GM11168 (cell line): Measurements from ENCODE around the gene ZNF214.
"Not testable (repeated sequence)": the region's sequence is repeated elsewhere in the genome, so short reads cannot be mapped to it uniquely, and the experiment has no call there.

Experiments
- in situ Hi-C: fragments of 300-500 bp; cut with MboI; formaldehyde crosslinking; loops from one replicate; pipeline ENCODE4 v1.12.0; 2022; ENCODE audit warnings: low sequenced_read_pairs; ENCODE audit not compliant: unreplicated experiment

ZNF214 gene

DNA sequence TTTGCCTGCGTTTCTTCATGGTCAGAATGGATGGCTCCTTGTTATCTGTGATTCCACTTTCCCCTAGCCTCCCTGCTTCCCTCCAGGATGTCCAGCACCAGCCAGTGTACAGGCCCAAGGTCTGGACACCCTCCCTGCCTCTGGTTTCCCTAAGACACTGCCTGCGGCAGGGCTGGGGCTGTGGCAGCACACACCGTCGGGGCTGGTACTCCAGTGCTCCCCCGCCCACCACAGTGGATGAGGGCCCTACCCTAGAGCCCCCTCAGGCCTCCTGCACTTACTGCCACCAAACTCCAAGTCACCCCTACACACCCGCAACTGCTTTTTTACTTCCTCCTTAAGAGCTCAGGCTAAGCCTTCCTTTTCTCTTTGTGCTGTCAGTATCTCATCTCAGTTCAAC lies 28.9 kb downstream of the ZNF214 start:
- in situ Hi-C loops, result no loop called here

GRCh38 chr11:6988506-6988905 lies 31.6 kb downstream of the ZNF214 start:
- in situ Hi-C loops, result no loop called here

- in situ Hi-C loops, result no loop called here
Observed at GRCh38 chr11:6986487-6986886, 33.7 kb downstream of the ZNF214 start.

DNA sequence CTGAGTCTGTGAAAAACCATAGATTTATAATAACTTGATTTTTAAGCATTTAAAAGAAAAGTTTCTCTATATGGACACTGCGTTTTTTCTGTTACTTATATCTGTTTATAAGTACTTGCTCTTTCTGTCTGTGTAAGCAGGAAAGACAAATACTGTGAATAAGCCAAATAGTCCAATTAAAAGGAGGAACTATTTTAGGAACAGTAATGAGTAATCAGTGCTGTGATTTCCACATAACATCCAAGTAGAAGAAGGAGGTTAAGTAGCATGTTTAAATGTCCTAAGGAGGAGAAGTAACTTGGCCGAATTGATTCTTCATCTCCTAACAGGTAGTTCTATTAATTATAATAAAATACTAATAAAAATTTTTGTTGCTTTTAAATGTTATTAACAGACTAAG lies 40.8 kb downstream of the ZNF214 start:
- in situ Hi-C loops, result no loop called here

GRCh38 chr11:6969854-6970253 lies 50.3 kb downstream of the ZNF214 start:
- in situ Hi-C loops, result not testable (repeated sequence)

DNA sequence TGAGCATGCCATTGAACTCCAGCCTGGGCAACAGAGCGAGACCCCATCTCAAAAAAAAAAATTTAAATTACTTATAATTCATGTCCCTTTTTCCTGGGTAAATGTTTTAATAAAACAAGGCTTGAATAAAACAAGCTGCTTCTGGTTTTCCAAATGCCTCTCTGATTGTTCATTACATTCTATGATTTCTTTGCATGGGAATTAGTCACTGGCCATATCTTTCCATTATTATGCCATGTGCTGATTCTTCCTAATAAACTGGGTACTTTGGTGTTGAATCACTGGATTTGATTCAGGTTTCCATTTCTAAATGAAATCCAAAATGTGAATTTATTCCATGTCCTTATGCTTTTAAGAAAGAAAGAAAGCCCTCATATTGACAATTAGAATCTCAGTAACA lies 51.3 kb downstream of the ZNF214 start:
- in situ Hi-C loops, result no loop called here

GRCh38 chr11:6962673-6963072 lies 57.5 kb downstream of the ZNF214 start:
- in situ Hi-C loops, result no loop called here

- in situ Hi-C loops, result no loop called here
Observed at GRCh38 chr11:6962141-6962540, 58.0 kb downstream of the ZNF214 start.

DNA sequence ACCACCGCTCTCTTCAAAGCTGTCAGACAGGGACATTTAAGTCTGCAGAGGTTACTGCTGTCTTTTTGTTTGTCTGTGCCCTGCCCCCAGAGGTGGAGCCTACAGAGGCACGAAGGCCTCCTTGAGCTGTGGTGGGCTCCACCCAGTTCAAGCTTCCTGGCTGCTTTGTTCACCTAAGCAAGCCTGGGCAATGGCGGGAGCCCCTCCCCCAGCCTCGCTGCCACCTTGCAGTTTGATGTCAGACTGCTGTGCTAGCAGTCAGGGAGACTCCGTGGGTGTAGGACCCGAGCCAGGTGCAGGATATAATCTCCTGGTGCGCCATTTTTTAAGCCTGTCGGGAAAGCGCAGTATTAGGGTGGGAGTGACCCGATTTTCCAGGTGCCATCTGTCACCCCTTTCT lies 65.9 kb downstream of the ZNF214 start:
- in situ Hi-C loops, result not testable (repeated sequence)
